Measurements from ENCODE around the gene SNX9. TPM values are rescaled to one million over a fixed set of nuclear protein-coding genes. Genes with fewer than 3 reads are reported as not detected.
A peak's percentile ranks its signal among the peaks of the same experiment; 100 is the strongest.

SNX9 gene
- total and polyA plus RNA-seq, 2 donors (not counting 1 experiment from before 2014, with no cell fraction given), result 10.0 to 50.7 TPM

- H3K36me3 ChIP-seq (replicated peaks in 1 of 2; ENCODE audit: control extremely low read depth in 1 of 2, control insufficient read depth in 1 of 2, extremely low read depth in 1 of 2, insufficient read depth in 2 of 2, low read length in 1 of 2), result no peaks in the 10 kb centered on the region
- H3K4me1 ChIP-seq (ENCODE audit: control insufficient read depth in 2 of 2, insufficient read depth in 2 of 2, low read length in 2 of 2), result peaks cover 9 to 20% of the 10 kb centered on the region in 2 donors
- peak; percentile 28 for DNase-seq
- no peak for ATAC-seq (ENCODE audit: low read depth)
- ChIA-PET CTCF (no interaction called here), POLR2A (no interaction called here)
- H3K9ac ChIP-seq (ENCODE audit: low read length), result no peak overlapping the region
- peaks cover 0 to 18% (median 0%) of the 10 kb centered on the region in 3 donors for H3K9me3 ChIP-seq (ENCODE audit: control extremely low read depth in 1 of 3, control insufficient read depth in 2 of 3, insufficient read depth in 1 of 3, low read length in 2 of 3)
- no peaks in the 10 kb centered on the region for H3K79me2 ChIP-seq (ENCODE audit: control insufficient read depth, insufficient read depth, low read length)
- H3K4me3 ChIP-seq (ENCODE audit: control extremely low read depth in 1 of 5, extremely low read depth in 1 of 5, insufficient read depth in 1 of 5, low read depth in 2 of 5, low read length in 4 of 5), result no peak overlapping the region
- H3K27ac ChIP-seq (ENCODE audit: low read length in 2 of 2), result no peak overlapping the region
- no peak overlapping the region for H3K4me3 Mint-ChIP-seq
- H3K9me3 Mint-ChIP-seq (ENCODE audit: insufficient read depth), result no peaks in the 10 kb centered on the region
- intact Hi-C loops (cut with micrococcal nuclease), result no loop called here
- peak overlapping the region; percentile 27 for H3K27ac Mint-ChIP-seq
- no peak overlapping the region for H2AFZ ChIP-seq (ENCODE audit: insufficient read depth, low read depth, low read length, poor library complexity, severe bottlenecking)
- 79% methylated on average over 11 of the region's 17 CpGs for WGBS (ENCODE audit: insufficient coverage)
- H3K4me2 ChIP-seq (replicated peaks; ENCODE audit: low read depth, low read length, poor library complexity, severe bottlenecking), result no peak overlapping the region
- H3K4me1 Mint-ChIP-seq, result peaks cover 31% of the 10 kb centered on the region
- no peaks in the 10 kb centered on the region for H3K27me3 ChIP-seq (replicated peaks in 1 of 4; ENCODE audit: control extremely low read depth in 1 of 4, control insufficient read depth in 3 of 4, insufficient read depth in 4 of 4, low read length in 3 of 4)
- TF ChIP-seq CTCF (IDR thresholded peaks at IDR 0.05), result no peak
- TF ChIP-seq EZH2 (IDR thresholded peaks at IDR 0.05; ENCODE audit: borderline replicate concordance, insufficient read depth, low read depth, low read length, poor library complexity, severe bottlenecking), result no peak
- H3K27me3 Mint-ChIP-seq, result peaks cover 9% of the 10 kb centered on the region
- no peaks in the 10 kb centered on the region for H4K20me1 ChIP-seq (ENCODE audit: control insufficient read depth, insufficient read depth, low read length, poor library complexity, severe bottlenecking)
Observed at GRCh38 chr6:157774153-157775135, 48.6 kb upstream of the SNX9 start.

GRCh38 chr6:157775376-157775775 is 47.7 kb upstream of the SNX9 start:
- no peaks in the 10 kb centered on the region for H3K9me3 Mint-ChIP-seq (ENCODE audit: insufficient read depth)
- Histone ChIP-seq H3K36me3 (replicated peaks in 1 of 2; ENCODE audit: control extremely low read depth in 1 of 2, control insufficient read depth in 1 of 2, extremely low read depth in 1 of 2, insufficient read depth in 2 of 2, low read length in 1 of 2) (no peaks in the 10 kb centered on the region), H3K27ac (ENCODE audit: low read length in 2 of 2) (no peak overlapping the region), H3K4me2 (replicated peaks; ENCODE audit: low read depth, low read length, poor library complexity, severe bottlenecking) (no peak overlapping the region), H3K4me1 (ENCODE audit: control insufficient read depth in 2 of 2, insufficient read depth in 2 of 2, low read length in 2 of 2) (peaks cover under 1 to 12% of the 10 kb centered on the region in 2 donors), H3K79me2 (ENCODE audit: control insufficient read depth, insufficient read depth, low read length) (no peaks in the 10 kb centered on the region), H2AFZ (ENCODE audit: insufficient read depth, low read depth, low read length, poor library complexity, severe bottlenecking) (no peak overlapping the region), H3K27me3 (replicated peaks in 1 of 4; ENCODE audit: control extremely low read depth in 1 of 4, control insufficient read depth in 3 of 4, insufficient read depth in 4 of 4, low read length in 3 of 4) (no peaks in the 10 kb centered on the region), H3K9ac (ENCODE audit: low read length) (no peak overlapping the region), H3K4me3 (ENCODE audit: control extremely low read depth in 1 of 5, extremely low read depth in 1 of 5, insufficient read depth in 1 of 5, low read depth in 2 of 5, low read length in 4 of 5) (no peak overlapping the region), H4K20me1 (ENCODE audit: control insufficient read depth, insufficient read depth, low read length, poor library complexity, severe bottlenecking) (no peaks in the 10 kb centered on the region), H3K9me3 (ENCODE audit: control extremely low read depth in 1 of 3, control insufficient read depth in 2 of 3, insufficient read depth in 1 of 3, low read length in 2 of 3) (peaks cover 0 to 10% (median 0%) of the 10 kb centered on the region in 3 donors)
- no peak for TF ChIP-seq EZH2 (IDR thresholded peaks at IDR 0.05; ENCODE audit: borderline replicate concordance, insufficient read depth, low read depth, low read length, poor library complexity, severe bottlenecking)
- no peak for TF ChIP-seq CTCF (IDR thresholded peaks at IDR 0.05)
- ATAC-seq (ENCODE audit: low read depth), result no peak
- no peak overlapping the region for H3K27ac Mint-ChIP-seq
- peaks cover 22% of the 10 kb centered on the region for H3K4me1 Mint-ChIP-seq
- CTCF ChIA-PET, result interaction anchor here (1.2 kb wide), 1 partner anchor 18 kb away, joined by 3 read pairs; no protein-coding TSS in a partner anchor
- POLR2A ChIA-PET, result no interaction called here
- H3K4me3 Mint-ChIP-seq, result no peak overlapping the region
- peaks cover 9% of the 10 kb centered on the region for H3K27me3 Mint-ChIP-seq
- DNase-seq, result no peak
- intact Hi-C loops (cut with micrococcal nuclease), result no loop called here
- 97% methylated on average over 3 of the region's 3 CpGs for WGBS (ENCODE audit: insufficient coverage)

Data from B cell (primary cell).